Measurements from ENCODE around the gene FADD.

DNA sequence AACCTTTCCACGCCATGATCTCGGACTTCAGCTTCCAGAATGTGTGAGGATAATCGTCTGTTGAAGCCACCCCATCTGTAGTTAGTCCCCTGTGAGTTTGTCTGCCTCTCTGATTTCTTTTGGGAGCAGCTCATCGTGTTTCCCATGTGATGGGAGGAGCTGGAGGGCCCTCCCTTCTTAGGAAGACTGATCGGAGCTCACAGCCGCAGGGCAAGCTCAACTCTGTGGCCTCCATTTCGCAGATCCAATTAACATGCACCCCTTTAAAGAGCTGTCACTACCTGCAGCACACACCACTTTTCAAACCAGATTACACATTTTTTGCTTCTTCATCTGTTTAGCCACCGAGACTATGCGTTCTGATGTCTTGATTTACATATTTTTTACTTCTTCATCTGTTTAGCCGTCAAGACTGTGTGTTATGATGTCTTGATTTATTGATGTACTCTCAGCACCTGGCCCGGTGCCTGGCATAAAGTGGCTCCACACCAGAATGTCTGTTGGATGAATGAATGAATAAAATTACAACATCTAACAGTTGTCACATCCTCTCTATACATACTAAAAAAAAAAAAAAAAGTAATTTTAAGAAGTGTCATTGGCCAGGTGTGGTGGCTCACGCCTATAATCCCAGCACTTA, 52.5 kb downstream of the FADD start:
- no peak for TF ChIP-seq POLR2AphosphoS5 (IDR thresholded peaks at IDR 0.05)
- TF ChIP-seq, protein P1, sequence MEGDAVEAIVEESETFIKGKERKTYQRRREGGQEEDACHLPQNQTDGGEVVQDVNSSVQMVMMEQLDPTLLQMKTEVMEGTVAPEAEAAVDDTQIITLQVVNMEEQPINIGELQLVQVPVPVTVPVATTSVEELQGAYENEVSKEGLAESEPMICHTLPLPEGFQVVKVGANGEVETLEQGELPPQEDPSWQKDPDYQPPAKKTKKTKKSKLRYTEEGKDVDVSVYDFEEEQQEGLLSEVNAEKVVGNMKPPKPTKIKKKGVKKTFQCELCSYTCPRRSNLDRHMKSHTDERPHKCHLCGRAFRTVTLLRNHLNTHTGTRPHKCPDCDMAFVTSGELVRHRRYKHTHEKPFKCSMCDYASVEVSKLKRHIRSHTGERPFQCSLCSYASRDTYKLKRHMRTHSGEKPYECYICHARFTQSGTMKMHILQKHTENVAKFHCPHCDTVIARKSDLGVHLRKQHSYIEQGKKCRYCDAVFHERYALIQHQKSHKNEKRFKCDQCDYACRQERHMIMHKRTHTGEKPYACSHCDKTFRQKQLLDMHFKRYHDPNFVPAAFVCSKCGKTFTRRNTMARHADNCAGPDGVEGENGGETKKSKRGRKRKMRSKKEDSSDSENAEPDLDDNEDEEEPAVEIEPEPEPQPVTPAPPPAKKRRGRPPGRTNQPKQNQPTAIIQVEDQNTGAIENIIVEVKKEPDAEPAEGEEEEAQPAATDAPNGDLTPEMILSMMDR (IDR thresholded peaks at IDR 0.05 in 8 of 11, conservative IDR thresholded peaks at IDR 0.05 in 3 of 11) = no peak
- no peak for TF ChIP-seq POLR2A (IDR thresholded peaks at IDR 0.05)
